Activated CD8-positive, alpha-beta T cell treated with anti-CD3 and anti-CD28 coated beads for 36 hours (primary cell): ENCODE measurements around the gene IFT172. TPM values are rescaled to one million over a fixed set of nuclear protein-coding genes. Genes with fewer than 3 reads are reported as not detected.

Experiments used
- ATAC-seq: fragments of 200-7000 bp; cut with Tn5 transposase; one replicate; pipeline ENCODE4 v1.10.0; 2021; ENCODE audit warnings: mild to moderate bottlenecking, moderate library complexity
- CTCF ChIA-PET: fragments of 350-600 bp; sonication (Branson Sonifier 250); formaldehyde crosslinking; loops from one replicate; lab custom pipeline; 2021; ENCODE audit warnings: antibody characterized with exemption; lab: Charles Lee
- POLR2A ChIA-PET: fragments of 350-600 bp; sonication (Branson Sonifier 250); formaldehyde crosslinking; loops from one replicate; lab custom pipeline; 2021; ENCODE audit warnings: antibody characterized with exemption; lab: Charles Lee
- DNase-seq: peaks from one replicate; pipeline ENCODE4 v3.0.0-alpha.2; 2020
- H3K27ac Mint-ChIP-seq: one replicate; pipeline ENCODE4 v1.8.0; 2021; ENCODE audit warnings: mild to moderate bottlenecking, mixed read lengths
- H3K27me3 Mint-ChIP-seq: one replicate; pipeline ENCODE4 v1.8.0; 2021; ENCODE audit warnings: mixed read lengths
- H3K36me3 Mint-ChIP-seq: one replicate; pipeline ENCODE4 v1.8.0; 2021; ENCODE audit warnings: low read depth, mixed read lengths
- H3K4me1 Mint-ChIP-seq: one replicate; pipeline ENCODE4 v1.8.0; 2021; ENCODE audit warnings: low read depth, mixed read lengths
- H3K4me3 Mint-ChIP-seq: one replicate; pipeline ENCODE4 v1.8.0; 2021; ENCODE audit warnings: mild to moderate bottlenecking, moderate library complexity, mixed read lengths
- H3K9me3 Mint-ChIP-seq: one replicate; pipeline ENCODE4 v1.8.0; 2021; ENCODE audit warnings: mixed read lengths
- CTCF ChIP-seq: fragments of 200-600 bp; IDR thresholded peaks from one replicate; pipeline ENCODE4 v1.8.0; 2022; ENCODE audit warnings: antibody characterized with exemption, mild to moderate bottlenecking
- intact Hi-C: fragments of 100-400 bp; cut with micrococcal nuclease; formaldehyde crosslinking; loops from one replicate; pipeline ENCODE4 v1.10.0; 2022
- total RNA-seq, 2 experiments: library from RNA; stranded (reverse); gene quantifications; one replicate each; pipeline ENCODE4 v1.2.3, GENCODE V29; 2021

The IFT172 gene
- total RNA-seq, 2 experiments from 2014 or later: 12.1 to 13.2 TPM

- no peaks in the 10 kb centered on the region for H3K4me1 Mint-ChIP-seq
- H3K27me3 Mint-ChIP-seq: no peaks in the 10 kb centered on the region
- DNase-seq (no peak), ATAC-seq (no peak)
- H3K36me3 Mint-ChIP-seq: no peaks in the 10 kb centered on the region
- TF ChIP-seq CTCF: no peak
- no peaks in the 10 kb centered on the region for H3K9me3 Mint-ChIP-seq
- intact Hi-C loops: no loop called here
- ChIA-PET POLR2A (no interaction called here), CTCF (interaction anchor here (0.9 kb wide), 1 partner anchor 9 kb away, joined by 3 read pairs; no protein-coding TSS in a partner anchor)
- H3K27ac Mint-ChIP-seq: no peak overlapping the region
- no peak overlapping the region for H3K4me3 Mint-ChIP-seq
These were observed 17.6 kb downstream of the IFT172 start for GRCh38 chr2:27471961-27472360.

GRCh38 chr2:27464443-27464842, 25.1 kb downstream of the IFT172 start:
- ChIA-PET POLR2A (no interaction called here), CTCF (no interaction called here)
- Mint-ChIP-seq H3K9me3 (no peaks in the 10 kb centered on the region), H3K36me3 (no peaks in the 10 kb centered on the region), H3K4me3 (no peak overlapping the region), H3K27me3 (no peaks in the 10 kb centered on the region), H3K4me1 (no peaks in the 10 kb centered on the region), H3K27ac (no peak overlapping the region)
- intact Hi-C loops: no loop called here
- TF ChIP-seq CTCF: no peak
- no peak for ATAC-seq
- no peak for DNase-seq

- intact Hi-C loops: no loop called here
- Mint-ChIP-seq H3K36me3 (no peaks in the 10 kb centered on the region), H3K4me1 (no peaks in the 10 kb centered on the region), H3K4me3 (no peak overlapping the region), H3K27me3 (no peaks in the 10 kb centered on the region), H3K9me3 (no peaks in the 10 kb centered on the region), H3K27ac (no peak overlapping the region)
- ATAC-seq (no peak), DNase-seq (no peak)
- TF ChIP-seq CTCF: no peak
- CTCF ChIA-PET: no interaction called here
- POLR2A ChIA-PET: interaction anchor here (1.1 kb wide), 1 partner anchor 193 kb away, joined by 3 read pairs; no protein-coding TSS in a partner anchor
These were observed 28.4 kb downstream of the IFT172 start for GRCh38 chr2:27461118-27461517.

GRCh38 chr2:27453968-27454367, 35.6 kb downstream of the IFT172 start:
- intact Hi-C loops: no loop called here
- Mint-ChIP-seq H3K9me3 (no peaks in the 10 kb centered on the region), H3K27me3 (no peaks in the 10 kb centered on the region), H3K36me3 (peaks cover 1% of the 10 kb centered on the region), H3K4me3 (no peak overlapping the region), H3K4me1 (no peaks in the 10 kb centered on the region), H3K27ac (no peak overlapping the region)
- CTCF ChIA-PET: interaction anchor here (2.9 kb wide), 1 partner anchor 230 kb away, joined by 7 read pairs; no protein-coding TSS in a partner anchor
- DNase-seq (no peak), ATAC-seq (no peak)
- POLR2A ChIA-PET: interaction anchor here (0.6 kb wide), 1 partner anchor 23 kb away, joined by 3 read pairs; no protein-coding TSS in a partner anchor
- no peak for TF ChIP-seq CTCF

GRCh38 chr2:27451095-27451494, 38.4 kb downstream of the IFT172 start:
- DNase-seq (no peak), ATAC-seq (no peak)
- Mint-ChIP-seq H3K4me3 (no peak overlapping the region), H3K27me3 (no peaks in the 10 kb centered on the region), H3K4me1 (peaks cover under 1% of the 10 kb centered on the region), H3K27ac (no peak overlapping the region), H3K36me3 (peaks cover 5% of the 10 kb centered on the region), H3K9me3 (no peaks in the 10 kb centered on the region)
- CTCF ChIA-PET: no interaction called here
- TF ChIP-seq CTCF: no peak
- intact Hi-C loops: no loop called here
- POLR2A ChIA-PET: no interaction called here
